ENCODE results near the gene SLC27A3. TPM values are rescaled to one million over a fixed set of nuclear protein-coding genes. Genes with fewer than 3 reads are reported as not detected.

SLC27A3 gene
- total and polyA plus RNA-seq, 9 of the 15 experiments (the other 6 are each of a cell fraction or from before 2014, with no cell fraction given), result 0.57 to 5.2 (median 2.8) TPM

GRCh38 chr1:153741986-153742385, 33.2 kb upstream of the SLC27A3 start (continued):
- TF ChIP-seq MGA (IDR thresholded peaks at IDR 0.05), result no peak
- no peak for TF ChIP-seq ZNF133 (CRISPR knock-in tag; IDR thresholded peaks at IDR 0.05)
- TF ChIP-seq NR0B1 (IDR thresholded peaks at IDR 0.05; ENCODE audit: partially characterized antibody), result no peak
- no peak for TF ChIP-seq ZNF695 (CRISPR knock-in tag; IDR thresholded peaks at IDR 0.05)
- no peak for TF ChIP-seq THRA (IDR thresholded peaks at IDR 0.05)
- TF ChIP-seq FOS (IDR thresholded peaks at IDR 0.05; ENCODE audit: extremely low read depth, insufficient read length), result no peak
- no peak for TF ChIP-seq TFE3 (CRISPR knock-in tag; IDR thresholded peaks at IDR 0.05)
- TF ChIP-seq POLR3A (IDR thresholded peaks at IDR 0.05; ENCODE audit: borderline replicate concordance, extremely low read depth, insufficient read depth, insufficient read length), result no peak
- no peak for TF ChIP-seq SPI1 (IDR thresholded peaks at IDR 0.05; ENCODE audit: borderline replicate concordance, low read depth, low read length)
- no peak for TF ChIP-seq CBFA2T2 (conservative IDR thresholded peaks at IDR 0.05)
- no peak for TF ChIP-seq ZNF696 (CRISPR knock-in tag; conservative IDR thresholded peaks at IDR 0.05)

All from K562 (cell line).